ENCODE data around the gene STAC3. TPM values are rescaled to one million over a fixed set of nuclear protein-coding genes. Genes with fewer than 3 reads are reported as not detected.

STAC3 gene
- total and polyA plus RNA-seq, 9 of the 15 experiments (the other 6 are each of a cell fraction or from before 2014, with no cell fraction given) = 0.45 to 6.4 (median 3.3) TPM

GRCh38 chr12:57234571-57235016 lies 16.4 kb downstream of the STAC3 start:
- H3K9me1 ChIP-seq (ENCODE audit: control insufficient read depth, insufficient read depth, low read length) = peaks cover 9% of the 10 kb centered on the region
- BruUV-seq (replicated peaks) = no TSS peak
- H2AFZ ChIP-seq (ENCODE audit: low read depth, low read length) = no peak overlapping the region
- no peak overlapping the region for H3K4me3 ChIP-seq
- DNase-seq (ENCODE audit: extremely low read depth in 1 of 4, low spot score in 3 of 4) = no peak
- H3K9me3 ChIP-seq (replicated peaks; ENCODE audit: control insufficient read depth, insufficient read depth, low read depth, low read length) = no peaks in the 10 kb centered on the region
- in situ Hi-C loops (cut with MboI) = no loop called here
- peaks cover 53% of the 10 kb centered on the region; the same call in 2 of the 3 replicates for H3K36me3 ChIP-seq (ENCODE audit: control insufficient read depth, insufficient read depth, low read length)
- intact Hi-C loops (cut with micrococcal nuclease) = no loop called here
- peak overlapping the region in 1 of 2 experiments; percentile 79; a peak in 1 of 4 replicates for H3K9ac ChIP-seq (ENCODE audit: insufficient read depth in 1 of 2, low read depth in 2 of 2, low read length in 2 of 2)
- TF ChIP-seq MAZ (CRISPR knock-in tag; conservative IDR thresholded peaks at IDR 0.05 in 1 of 2, IDR thresholded peaks at IDR 0.05 in 1 of 2) (no peak), ZNF764 (CRISPR knock-in tag; IDR thresholded peaks at IDR 0.05; ENCODE audit: low read depth) (no peak), MEIS2 (IDR thresholded peaks at IDR 0.05; ENCODE audit: partially characterized antibody) (no peak), POLR2AphosphoS5 (IDR thresholded peaks at IDR 0.05; ENCODE audit: control insufficient read depth, insufficient read depth, low read depth, low read length) (no peak), EGR1 (conservative IDR thresholded peaks at IDR 0.05) (no peak)
- H3K27me3 ChIP-seq (ENCODE audit: control insufficient read depth in 2 of 2, insufficient read depth in 2 of 2, low read length in 2 of 2) = no peaks in the 10 kb centered on the region
- peak overlapping the region; percentile 42; the same call in 2 of the 3 replicates for H3K27ac ChIP-seq (ENCODE audit: extremely low read depth, low read depth, low read length)
- POLR2A ChIA-PET = interaction anchor here (0.6 kb wide), 1 partner anchor 208 kb away, joined by 5 read pairs; no protein-coding TSS in a partner anchor
- H3K4me1 ChIP-seq (replicated peaks in 1 of 2; ENCODE audit: control insufficient read depth in 2 of 2, insufficient read depth in 2 of 2, low read length in 2 of 2) = peaks cover 39 to 81% of the 10 kb centered on the region in 2 experiments
- peaks cover 17% of the 10 kb centered on the region for H4K20me1 ChIP-seq (replicated peaks; ENCODE audit: control insufficient read depth, insufficient read depth, low read length)
- no peak for ATAC-seq
- no peak overlapping the region for H3K4me2 ChIP-seq (ENCODE audit: insufficient read depth, low read length)
- FAIRE-seq = no peak
- 91% methylated on average over 10 of the region's 10 CpGs for WGBS (ENCODE audit: insufficient coverage, low coverage, missing lambda C conversion rate)
- H3K79me2 ChIP-seq (ENCODE audit: control insufficient read depth, insufficient read depth, low read length) = peaks cover 24% of the 10 kb centered on the region
- CTCF ChIA-PET (ENCODE audit: low intra/inter-chr PET ratio) = interaction anchor here (0.7 to 6.6 kb wide), 2 partner anchors 21 to 1196 kb away, joined by 6 to 186 read pairs; partner anchors contain the start of gene NXPH4

GRCh38 chr12:57234233-57234570 lies 16.8 kb downstream of the STAC3 start:
- ChIA-PET CTCF (ENCODE audit: low intra/inter-chr PET ratio) (interaction anchor here (0.7 kb wide), 1 partner anchor 1196 kb away, joined by 6 read pairs; no protein-coding TSS in a partner anchor), POLR2A (interaction anchor here (0.6 kb wide), 4 partner anchors 208 to 859 kb away, joined by 3 to 5 read pairs (median 3); no protein-coding TSS in a partner anchor)
- Histone ChIP-seq H3K4me2 (ENCODE audit: insufficient read depth, low read length) (no peak overlapping the region), H3K9me1 (ENCODE audit: control insufficient read depth, insufficient read depth, low read length) (peaks cover 9% of the 10 kb centered on the region), H3K27me3 (ENCODE audit: control insufficient read depth in 2 of 2, insufficient read depth in 2 of 2, low read length in 2 of 2) (no peaks in the 10 kb centered on the region), H3K79me2 (ENCODE audit: control insufficient read depth, insufficient read depth, low read length) (peaks cover 27% of the 10 kb centered on the region), H2AFZ (ENCODE audit: low read depth, low read length) (no peak overlapping the region), H3K9ac (ENCODE audit: insufficient read depth in 1 of 2, low read depth in 2 of 2, low read length in 2 of 2) (no peak overlapping the region), H3K4me1 (replicated peaks in 1 of 2; ENCODE audit: control insufficient read depth in 2 of 2, insufficient read depth in 2 of 2, low read length in 2 of 2) (peaks cover 38 to 77% of the 10 kb centered on the region in 2 experiments), H3K9me3 (replicated peaks; ENCODE audit: control insufficient read depth, insufficient read depth, low read depth, low read length) (no peaks in the 10 kb centered on the region), H3K4me3 (no peak overlapping the region), H4K20me1 (replicated peaks; ENCODE audit: control insufficient read depth, insufficient read depth, low read length) (peaks cover 17% of the 10 kb centered on the region), H3K36me3 (ENCODE audit: control insufficient read depth, insufficient read depth, low read length) (peaks cover 53% of the 10 kb centered on the region; the same call in 2 of the 3 replicates), H3K27ac (ENCODE audit: extremely low read depth, low read depth, low read length) (peak overlapping the region; percentile 42; the same call in 2 of the 3 replicates)
- BruUV-seq (replicated peaks) = TSS peak; percentile 15
- no peak for ATAC-seq
- no peak for DNase-seq (ENCODE audit: extremely low read depth in 1 of 4, low spot score in 3 of 4)
- in situ Hi-C loops (cut with MboI) (no loop called here), intact Hi-C loops (cut with micrococcal nuclease) (no loop called here)
- no peak for FAIRE-seq
- whole genome bisulfite sequencing (ENCODE audit: insufficient coverage, low coverage, missing lambda C conversion rate) = 68% methylated on average over 3 of the region's 3 CpGs
- TF ChIP-seq EP300 (IDR thresholded peaks at IDR 0.05; ENCODE audit: low read length) (no peak), ZNF354B (CRISPR knock-in tag; IDR thresholded peaks at IDR 0.05) (no peak), ZNF431 (CRISPR knock-in tag; IDR thresholded peaks at IDR 0.05) (no peak), ZC3H4 (CRISPR knock-in tag; IDR thresholded peaks at IDR 0.05; ENCODE audit: borderline replicate concordance) (no peak), RBM22 (IDR thresholded peaks at IDR 0.05; ENCODE audit: low read depth, low read length, poor library complexity, severe bottlenecking) (no peak), ZNF512 (tag; IDR thresholded peaks at IDR 0.05) (no peak), SMARCE1 (IDR thresholded peaks at IDR 0.05) (no peak), RBM15 (IDR thresholded peaks at IDR 0.05; ENCODE audit: insufficient read depth, low read length) (no peak), PCBP1 (IDR thresholded peaks at IDR 0.05; ENCODE audit: low read depth, low read length, poor library complexity, severe bottlenecking) (no peak), RBFOX2 (IDR thresholded peaks at IDR 0.05; ENCODE audit: low read depth, low read length) (no peak), ILK (tag; IDR thresholded peaks at IDR 0.05; ENCODE audit: borderline replicate concordance, low read depth) (no peak)
